ENCODE data around the gene LASP1NB.

DNA sequence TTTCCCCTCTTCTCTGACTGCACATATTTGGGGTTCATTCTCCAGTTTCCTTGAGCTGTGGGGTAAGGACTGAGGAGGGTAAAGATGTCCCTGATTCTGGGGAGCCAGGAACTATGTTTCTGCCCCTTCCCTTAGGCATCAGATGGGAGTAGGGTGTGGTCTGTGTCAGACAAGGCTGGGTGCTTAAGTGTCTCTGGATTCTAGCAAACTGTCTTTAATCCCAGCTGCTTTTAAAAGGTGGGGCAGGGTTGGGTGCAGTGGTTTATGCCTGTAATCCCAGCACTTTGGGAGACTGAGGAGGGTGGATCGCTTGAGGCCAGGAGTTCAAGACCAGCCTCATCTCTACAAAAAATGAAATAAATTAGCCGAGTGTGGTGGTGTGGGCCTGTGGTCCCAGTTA is 42.5 kb upstream of the LASP1NB start:
- TF ChIP-seq, protein P1, sequence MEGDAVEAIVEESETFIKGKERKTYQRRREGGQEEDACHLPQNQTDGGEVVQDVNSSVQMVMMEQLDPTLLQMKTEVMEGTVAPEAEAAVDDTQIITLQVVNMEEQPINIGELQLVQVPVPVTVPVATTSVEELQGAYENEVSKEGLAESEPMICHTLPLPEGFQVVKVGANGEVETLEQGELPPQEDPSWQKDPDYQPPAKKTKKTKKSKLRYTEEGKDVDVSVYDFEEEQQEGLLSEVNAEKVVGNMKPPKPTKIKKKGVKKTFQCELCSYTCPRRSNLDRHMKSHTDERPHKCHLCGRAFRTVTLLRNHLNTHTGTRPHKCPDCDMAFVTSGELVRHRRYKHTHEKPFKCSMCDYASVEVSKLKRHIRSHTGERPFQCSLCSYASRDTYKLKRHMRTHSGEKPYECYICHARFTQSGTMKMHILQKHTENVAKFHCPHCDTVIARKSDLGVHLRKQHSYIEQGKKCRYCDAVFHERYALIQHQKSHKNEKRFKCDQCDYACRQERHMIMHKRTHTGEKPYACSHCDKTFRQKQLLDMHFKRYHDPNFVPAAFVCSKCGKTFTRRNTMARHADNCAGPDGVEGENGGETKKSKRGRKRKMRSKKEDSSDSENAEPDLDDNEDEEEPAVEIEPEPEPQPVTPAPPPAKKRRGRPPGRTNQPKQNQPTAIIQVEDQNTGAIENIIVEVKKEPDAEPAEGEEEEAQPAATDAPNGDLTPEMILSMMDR (IDR thresholded peaks at IDR 0.05): no peak
- no peak for TF ChIP-seq EP300 (IDR thresholded peaks at IDR 0.05)

All from tibial nerve (tissue), 4 donors.